Psoas muscle (tissue), 8 donors: ENCODE measurements around the gene PDIA5. TPM values are rescaled to one million over a fixed set of nuclear protein-coding genes. Genes with fewer than 3 reads are reported as not detected.
A peak's percentile ranks its signal among the peaks of the same experiment; 100 is the strongest.

Experiments used
- ATAC-seq, 4 donors: fragments of 200-7000 bp; cut with Tn5 transposase; one replicate each; pipeline ENCODE4 v1.9.1; 2020; ENCODE audit warnings: moderate library complexity in 3 of 4, mild to moderate bottlenecking in 2 of 4
- DNase-seq, 2 donors: peaks; one replicate each; pipeline ENCODE4 v3.0.0-alpha.2; 2020
- H3K27ac ChIP-seq: fragments of 200-600 bp; one replicate; pipeline ENCODE4 v1.8.0; 2022
- H3K27me3 ChIP-seq, 3 donors: fragments of 200-600 bp in 1 of 3; one replicate each; pipeline versions ENCODE4 v1.6.1 to v1.8.0; 2013 to 2022; ENCODE audit warnings: low read length in 2 of 3, mild to moderate bottlenecking in 2 of 3, moderate library complexity in 1 of 3; ENCODE audit not compliant: insufficient read depth in 3 of 3
- H3K36me3 ChIP-seq, 2 donors: fragments of 200-600 bp in 1 of 2; one replicate each; pipeline versions ENCODE4 v1.6.1 to v1.8.0; 2013 to 2022; ENCODE audit warnings: low read depth in 1 of 2, mild to moderate bottlenecking in 1 of 2, moderate library complexity in 1 of 2; ENCODE audit not compliant: insufficient read depth in 1 of 2
- H3K4me1 ChIP-seq: fragments of 200-600 bp; one replicate; pipeline ENCODE4 v1.8.0; 2022
- H3K4me3 ChIP-seq: fragments of 200-600 bp; one replicate; pipeline ENCODE4 v1.8.0; 2022; ENCODE audit warnings: mild to moderate bottlenecking
- H3K9me3 ChIP-seq: fragments of 200-600 bp; one replicate; pipeline ENCODE4 v1.8.0; 2022
- CTCF ChIP-seq: fragments of 200-600 bp; IDR thresholded peaks from one replicate; pipeline ENCODE4 v1.8.0; 2022; ENCODE audit warnings: antibody characterized with exemption
- WGBS, 3 donors: extraction: QIAGEN DNeasy Blood & Tissue Kit; methylation state at CpG; one replicate each; pipeline versions ENCODE4 v1.1.6 to v1.1.7; 2013; 5-methylcytosine and 5-hydroxymethylcytosine counted together
- intact Hi-C, 2 donors: fragments of 100-400 bp; cut with DNase I; formaldehyde crosslinking; loops; one replicate each; pipeline versions ENCODE4 v1.11.0 to v1.14.2; 2022
- polyA plus RNA-seq, 3 donors: library from polyadenylated mRNA; stranded (reverse); fragments of 200-250 nt; gene quantifications; one replicate each; pipeline ENCODE4 v1.2.3, GENCODE V29; 2013
- total RNA-seq, 4 donors: library from RNA; stranded (reverse); fragmentation: NEBNext Ultra II Directional in 2 of 4; extraction: Animal tissue kit (Norgen Biotek cat#: 25700) in 2 of 4; gene quantifications; one replicate each; pipeline versions ENCODE4 v1.2.1 to v1.2.4, GENCODE V29; 2021 to 2023
- donor health status: healthy with polysubstance abuse.
- donor health status: DM: no; HTN: no; CAD: no; lungs with moderate emphysema.
- donor health status: Bipolar disorder and iron deficiency.
- donor health status: healthy.
- donor health status: DM: yes; HTN: yes; CAD: no.
- donor health status: DM: no; HTN: no; CAD: no.
- donor health status: DM: no; HTN: no; CAD: no.
- donor health status: DM: yes; HTN: yes; CAD: no.

The PDIA5 gene
- total and polyA plus RNA-seq, 7 donors = 2.9 to 6.4 (median 4.6) TPM

GRCh38 chr3:123036352-123037014 lies 30.3 kb upstream of the PDIA5 start:
- no peak for DNase-seq
- intact Hi-C loops = no loop called here

DNA sequence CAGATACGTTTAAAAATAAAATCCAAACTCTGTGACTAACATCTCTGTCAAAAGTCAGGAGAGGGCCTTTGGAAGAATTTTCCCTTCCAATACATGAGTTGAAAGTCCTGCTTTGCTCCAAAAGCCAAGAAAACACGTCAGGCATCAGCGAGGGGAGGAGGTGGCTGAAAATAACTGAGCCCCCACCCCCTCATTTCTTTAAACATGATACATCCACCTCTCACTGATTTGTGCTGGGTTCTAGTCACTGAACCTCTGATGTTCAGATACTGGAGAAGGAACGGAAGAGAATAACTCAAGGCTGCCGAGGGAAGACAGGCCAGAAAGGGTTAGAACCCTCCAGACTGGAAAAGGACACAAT lies 29.8 kb upstream of the PDIA5 start:
- no peak for TF ChIP-seq CTCF
- 61 to 90% (median 71%) methylated on average over 5 of the region's 5 CpGs for WGBS, 3 donors
- intact Hi-C loops = no loop called here

More at GRCh38 chr3:123036352-123037014, 30.3 kb upstream of the PDIA5 start:
- TF ChIP-seq CTCF = no peak
- ATAC-seq = peak; percentile 86 to 94 (median 90)
- peaks cover 2% of the 10 kb centered on the region for H3K4me1 ChIP-seq
- 30 to 50% (median 34%) methylated on average over 8 of the region's 8 CpGs for WGBS, 3 donors
- H3K27me3 ChIP-seq = peaks cover 0 to 13% (median 0%) of the 10 kb centered on the region in 3 donors
- no peak overlapping the region for H3K27ac ChIP-seq
- H3K9me3 ChIP-seq = no peaks in the 10 kb centered on the region
- no peak overlapping the region for H3K4me3 ChIP-seq
- H3K36me3 ChIP-seq = no peaks in the 10 kb centered on the region

GRCh38 chr3:123038751-123039150 lies 28.1 kb upstream of the PDIA5 start:
- Histone ChIP-seq H3K4me3 (no peak overlapping the region), H3K9me3 (no peaks in the 10 kb centered on the region), H3K4me1 (peaks cover 2% of the 10 kb centered on the region), H3K27ac (no peak overlapping the region), H3K27me3 (peaks cover 0 to 7% (median 0%) of the 10 kb centered on the region in 3 donors), H3K36me3 (no peaks in the 10 kb centered on the region)
- DNase-seq = no peak
- intact Hi-C loops = no loop called here
- ATAC-seq = no peak
- no peak for TF ChIP-seq CTCF

More for the DNA sequence above, 29.8 kb upstream of the PDIA5 start:
- peaks cover 2% of the 10 kb centered on the region for H3K4me1 ChIP-seq
- no peaks in the 10 kb centered on the region for H3K9me3 ChIP-seq
- H3K27ac ChIP-seq = no peak overlapping the region
- DNase-seq (no peak), ATAC-seq (no peak)
- peaks cover 0 to 8% (median 0%) of the 10 kb centered on the region in 3 donors for H3K27me3 ChIP-seq
- no peaks in the 10 kb centered on the region for H3K36me3 ChIP-seq
- H3K4me3 ChIP-seq = no peak overlapping the region

- DNase-seq (no peak), ATAC-seq (no peak)
- Histone ChIP-seq H3K27me3 (peaks cover 0 to 11% (median 0%) of the 10 kb centered on the region in 3 donors), H3K4me3 (no peak overlapping the region), H3K27ac (no peak overlapping the region), H3K36me3 (no peaks in the 10 kb centered on the region), H3K9me3 (no peaks in the 10 kb centered on the region), H3K4me1 (peaks cover 2% of the 10 kb centered on the region)
- WGBS, 3 donors = 77 to 89% (median 82%) methylated on average over 3 of the region's 3 CpGs
- intact Hi-C loops = no loop called here
- TF ChIP-seq CTCF = no peak
Observed at GRCh38 chr3:123039178-123039577, 27.6 kb upstream of the PDIA5 start.

DNA sequence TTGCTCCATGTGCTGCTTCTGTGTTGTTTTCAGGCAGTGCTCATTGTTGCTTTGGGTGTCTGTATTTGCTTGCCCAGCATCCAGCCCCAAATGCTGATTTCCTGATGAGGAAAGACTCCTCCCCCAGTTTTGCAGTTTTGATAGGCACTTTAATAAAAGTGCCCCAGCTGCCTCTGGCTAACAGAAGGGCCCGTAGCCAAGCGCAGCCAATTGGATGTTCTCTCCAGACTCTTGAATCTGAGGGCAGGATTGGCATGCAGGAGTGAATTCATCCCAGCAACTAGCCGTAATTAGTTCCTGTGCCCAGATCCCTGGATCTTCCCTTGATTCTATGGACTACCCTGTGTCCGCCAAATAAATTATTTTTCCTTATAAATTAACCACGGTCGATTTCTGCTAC lies 24.4 kb upstream of the PDIA5 start:
- no peak for TF ChIP-seq CTCF
- no peak overlapping the region for H3K4me3 ChIP-seq
- DNase-seq (no peak), ATAC-seq (no peak)
- H3K4me1 ChIP-seq = no peaks in the 10 kb centered on the region
- no peak overlapping the region for H3K27ac ChIP-seq
- intact Hi-C loops = no loop called here
- peaks cover 0 to 8% (median 0%) of the 10 kb centered on the region in 3 donors for H3K27me3 ChIP-seq
- no peaks in the 10 kb centered on the region for H3K36me3 ChIP-seq
- no peaks in the 10 kb centered on the region for H3K9me3 ChIP-seq
- 39 to 51% (median 44%) methylated on average over 6 of the region's 6 CpGs for WGBS, 3 donors
